NCI-H345 treated with DMSO at 0.1 percent for 48 hours (cell line): ENCODE measurements around the gene TDO2.
"Not testable (repeated sequence)": the region's sequence is repeated elsewhere in the genome, so short reads cannot be mapped to it uniquely, and the experiment has no call there.

Experiments used
- DNase-seq: peaks from one replicate; lab custom pipeline; 2025; ENCODE audit not compliant: unreplicated experiment; lab: John Stamatoyannopoulos, UW

The TDO2 gene

GRCh38 chr4:155907556-155907955 is 4.1 kb downstream of the TDO2 start:
- DNase-seq: no peak

- no peak for DNase-seq
Observed at GRCh38 chr4:155908187-155909139, 5.0 kb downstream of the TDO2 start.

GRCh38 chr4:155909615-155910226 is 6.2 kb downstream of the TDO2 start:
- no peak for DNase-seq

GRCh38 chr4:155911905-155912304 is 8.4 kb downstream of the TDO2 start:
- DNase-seq: no peak

GRCh38 chr4:155914782-155915181 is 11.3 kb downstream of the TDO2 start:
- DNase-seq: no peak

GRCh38 chr4:155921597-155921996 is 18.1 kb downstream of the TDO2 start:
- no peak for DNase-seq

GRCh38 chr4:155924637-155925036 is 21.1 kb downstream of the TDO2 start:
- no peak for DNase-seq

GRCh38 chr4:155929833-155930232 is 26.3 kb downstream of the TDO2 start:
- no peak for DNase-seq

GRCh38 chr4:155930330-155930729 is 26.8 kb downstream of the TDO2 start:
- no peak for DNase-seq

GRCh38 chr4:155931634-155932033 is 28.1 kb downstream of the TDO2 start:
- DNase-seq: no peak

- DNase-seq: not testable (repeated sequence)
Observed at GRCh38 chr4:155934634-155935033, 31.1 kb downstream of the TDO2 start.

- DNase-seq: no peak
Observed at GRCh38 chr4:155935389-155935986, 32.0 kb downstream of the TDO2 start.

GRCh38 chr4:155941085-155941790 is 37.7 kb downstream of the TDO2 start:
- no peak for DNase-seq

- DNase-seq: no peak
Observed at GRCh38 chr4:155941820-155942219, 38.3 kb downstream of the TDO2 start.

GRCh38 chr4:155943605-155944291 is 40.3 kb downstream of the TDO2 start:
- no peak for DNase-seq

GRCh38 chr4:155944516-155944915 is 41.0 kb downstream of the TDO2 start:
- DNase-seq: no peak

- no peak for DNase-seq
Observed at GRCh38 chr4:155946486-155946885, 43.0 kb downstream of the TDO2 start.

GRCh38 chr4:155948541-155948940 is 45.0 kb downstream of the TDO2 start:
- no peak for DNase-seq

GRCh38 chr4:155950461-155950860 is 47.0 kb downstream of the TDO2 start:
- no peak for DNase-seq

GRCh38 chr4:155952501-155952901 is 49.0 kb downstream of the TDO2 start:
- no peak for DNase-seq
